ENCODE measurements around the gene FRMD4A.
"Not testable (repeated sequence)": the region's sequence is repeated elsewhere in the genome, so short reads cannot be mapped to it uniquely, and the experiment has no call there.

Gene FRMD4A

DNA sequence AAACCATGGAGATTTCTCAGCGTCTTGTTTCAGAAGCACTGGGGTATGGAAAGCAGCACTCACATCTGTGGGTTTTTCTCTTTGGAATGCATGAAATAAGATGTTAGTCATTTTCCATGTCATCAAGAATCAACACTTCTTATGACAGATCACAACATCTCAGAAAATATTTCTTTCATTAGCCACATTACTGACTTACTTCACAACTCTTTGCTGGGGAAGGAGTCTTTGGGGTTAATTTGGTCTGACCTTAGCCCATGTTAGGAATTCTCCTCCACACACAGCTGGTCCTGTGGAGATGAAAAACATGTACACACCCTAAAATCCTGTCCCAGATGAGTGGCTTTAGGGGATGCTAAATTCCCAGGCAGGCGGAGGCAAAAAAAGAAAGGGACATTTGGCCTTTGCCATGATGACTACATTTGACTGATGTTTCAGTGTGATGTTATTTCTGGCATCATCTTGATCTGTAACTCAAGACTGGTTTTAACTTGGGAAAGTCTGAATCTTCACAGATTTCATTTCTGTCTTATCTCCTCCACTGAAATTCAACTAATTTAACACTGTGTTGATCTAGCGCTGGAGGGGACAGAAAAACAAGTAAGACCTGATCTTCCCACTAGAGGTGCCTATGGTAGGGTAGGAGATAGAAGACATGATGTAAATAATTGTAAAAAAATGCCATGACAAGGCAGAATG is 380.7 kb downstream of the FRMD4A start:
- peak; percentile 80 for DNase-seq (ENCODE audit: low spot score)

- no peak for DNase-seq (ENCODE audit: low spot score)
These were observed 384.6 kb downstream of the FRMD4A start for GRCh38 chr10:13946209-13946460.

DNA sequence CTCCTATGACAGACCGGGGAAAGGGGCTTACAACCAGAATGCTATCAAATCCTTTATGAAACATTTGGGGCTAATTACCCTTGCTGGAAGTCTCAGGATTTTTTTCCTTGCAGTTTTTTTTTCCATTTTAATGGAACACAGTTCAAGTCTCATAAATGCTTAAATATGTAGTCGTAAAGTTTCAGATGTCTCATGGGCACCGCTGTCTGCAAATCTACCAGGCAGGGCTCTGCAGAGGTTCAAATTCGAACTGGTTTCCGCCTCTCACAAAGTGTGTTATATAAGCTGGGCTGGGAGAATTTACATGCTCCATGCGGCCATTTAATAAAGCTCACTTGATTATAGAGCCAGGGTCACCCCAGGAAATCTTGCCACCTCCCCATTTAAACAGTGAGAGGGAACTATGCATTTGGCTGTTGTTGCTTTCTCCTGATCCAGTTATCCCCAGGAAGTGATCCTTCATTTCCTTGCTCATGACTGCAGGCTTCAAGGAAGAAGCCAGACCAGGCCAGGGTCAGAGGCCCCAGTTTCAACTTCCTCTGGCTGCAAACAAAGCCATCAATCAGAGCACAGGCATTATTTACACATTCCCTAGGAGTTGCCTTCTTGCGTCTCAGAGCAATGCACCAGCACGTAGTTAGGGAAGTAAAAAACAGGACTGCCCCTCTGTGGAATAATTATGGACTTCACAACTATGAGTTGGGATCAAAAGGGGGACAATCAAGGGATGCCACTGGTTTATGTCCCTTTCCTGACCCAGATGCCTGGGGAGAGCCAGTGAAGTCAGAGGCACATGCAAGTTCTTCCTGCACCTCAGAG is 385.1 kb downstream of the FRMD4A start:
- DNase-seq (ENCODE audit: low spot score): no peak

GRCh38 chr10:13944823-13945222 is 385.9 kb downstream of the FRMD4A start:
- no peak for DNase-seq (ENCODE audit: low spot score)

- DNase-seq (ENCODE audit: low spot score): no peak
These were observed 386.9 kb downstream of the FRMD4A start for GRCh38 chr10:13943735-13944398.

DNA sequence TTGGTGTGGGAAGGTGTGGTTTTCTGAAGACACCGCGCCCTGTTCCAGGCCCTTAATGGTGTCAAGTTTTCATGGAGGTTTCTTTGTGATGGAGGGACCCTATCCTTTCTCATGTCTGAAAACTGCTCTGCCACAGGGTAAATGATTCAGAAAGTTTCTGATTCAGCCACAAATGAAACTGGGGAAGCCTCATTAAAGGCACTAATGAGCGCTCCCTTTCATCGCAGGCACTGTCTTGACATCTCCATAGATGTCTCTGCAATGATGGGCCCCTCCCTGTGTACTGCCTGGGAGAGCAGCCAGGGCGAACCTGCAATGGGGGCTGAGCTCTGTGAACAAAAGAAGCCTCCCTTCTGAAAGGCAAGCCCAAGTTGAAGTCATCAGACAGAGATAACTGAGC is 388.7 kb downstream of the FRMD4A start:
- no peak for DNase-seq (ENCODE audit: low spot score)

DNA sequence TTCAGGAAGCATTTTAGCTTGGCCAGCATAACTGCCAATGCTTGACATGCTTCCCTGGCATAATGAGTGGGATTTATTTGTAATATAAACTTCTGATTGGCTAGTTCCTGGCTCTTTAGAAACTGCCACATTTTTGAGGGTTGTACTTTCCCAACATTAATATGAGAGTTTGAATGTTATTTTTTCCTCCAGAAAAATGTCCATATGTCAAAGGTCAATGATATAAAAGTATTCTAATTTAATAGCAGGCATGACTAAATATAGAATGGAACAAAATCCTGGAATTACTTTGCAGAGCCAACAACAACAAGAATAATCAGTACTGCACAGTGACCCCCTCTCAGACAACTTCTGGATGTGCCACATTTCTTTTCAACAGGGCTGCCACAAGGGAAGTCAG is 391.3 kb downstream of the FRMD4A start:
- DNase-seq (ENCODE audit: low spot score): peak; percentile 51

GRCh38 chr10:13938950-13939349 is 391.8 kb downstream of the FRMD4A start:
- peak; percentile 28 for DNase-seq (ENCODE audit: low spot score)

DNA sequence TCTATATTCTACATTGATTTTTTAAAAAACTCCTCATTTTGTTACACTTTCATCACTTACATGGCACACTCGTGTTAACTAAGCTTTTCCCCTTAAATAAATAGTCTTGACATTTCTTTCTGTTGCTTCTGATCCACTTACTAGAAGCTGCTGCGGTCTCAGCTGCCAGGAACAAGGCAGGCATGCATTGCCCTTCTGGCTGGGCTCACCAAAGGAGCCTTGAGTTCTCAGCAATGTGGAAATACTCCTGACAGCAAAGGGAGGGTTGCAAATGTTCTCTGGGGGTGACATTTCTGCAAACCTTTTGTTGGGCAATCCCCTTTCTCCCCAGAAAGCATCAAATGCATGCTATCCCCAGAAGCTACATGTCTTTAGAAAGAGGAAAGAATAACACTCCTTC is 393.9 kb downstream of the FRMD4A start:
- no peak for DNase-seq (ENCODE audit: low spot score)

- no peak for DNase-seq (ENCODE audit: low spot score)
These were observed 400.6 kb downstream of the FRMD4A start for GRCh38 chr10:13930120-13930519.

DNA sequence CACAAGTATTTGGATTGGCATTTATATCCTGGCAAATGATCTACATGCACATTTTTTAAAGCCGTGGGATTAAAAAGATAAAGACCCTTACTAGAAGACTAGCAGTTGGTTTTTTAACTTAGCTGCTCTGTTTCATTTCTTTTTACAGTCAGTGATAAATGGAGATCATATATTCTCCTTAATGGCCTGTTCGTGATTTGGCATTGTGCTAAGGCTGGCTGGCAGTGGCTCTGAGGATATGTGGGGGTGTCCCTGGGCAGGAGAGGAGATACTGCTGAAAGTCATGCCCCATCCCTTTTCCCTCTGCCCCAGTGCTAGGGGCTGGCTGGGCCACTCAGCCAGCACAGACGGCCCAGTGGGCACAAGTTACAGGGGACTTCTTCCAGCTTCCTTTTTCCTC is 402.3 kb downstream of the FRMD4A start:
- DNase-seq (ENCODE audit: low spot score): peak; percentile 42

DNA sequence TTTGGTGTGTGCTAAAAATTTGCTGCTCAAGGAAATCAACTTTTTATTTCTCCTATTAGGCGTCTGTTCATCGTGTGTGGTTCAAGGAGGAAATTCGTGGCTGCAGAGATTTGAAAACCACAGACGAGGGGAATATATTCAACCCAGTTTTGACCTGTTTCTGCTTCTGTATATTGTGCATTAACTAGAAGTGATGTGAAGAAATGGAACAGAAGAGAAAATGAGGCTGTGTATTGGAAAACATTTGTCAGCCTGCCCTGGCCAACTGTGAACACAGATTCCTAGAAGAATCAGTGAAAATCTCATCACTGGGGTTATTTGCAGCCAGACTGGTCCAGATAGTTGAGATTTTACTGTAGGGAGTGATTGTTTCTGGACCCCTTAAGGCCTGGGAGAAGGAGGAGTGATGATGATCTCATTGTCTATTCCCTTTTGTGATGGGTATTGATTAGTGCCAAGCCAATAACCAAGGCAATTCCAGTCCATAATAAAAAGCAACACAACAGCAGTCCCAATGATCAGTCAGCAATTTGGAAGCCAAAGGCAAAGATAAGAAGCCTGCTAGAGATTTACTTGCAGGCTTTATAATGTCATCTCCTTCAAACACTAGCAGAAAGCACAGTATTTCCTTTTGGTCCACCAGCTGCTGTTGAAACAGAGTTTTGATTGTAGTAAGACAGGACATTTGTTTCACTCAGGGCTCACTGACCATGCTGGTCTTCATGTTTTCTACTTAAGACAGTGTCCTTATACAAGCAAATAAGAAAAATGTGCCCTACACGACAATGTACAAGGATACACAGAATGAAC is 404.5 kb downstream of the FRMD4A start:
- no peak for DNase-seq (ENCODE audit: low spot score)

- peak; percentile 81 for DNase-seq (ENCODE audit: low spot score)
These were observed 406.5 kb downstream of the FRMD4A start for GRCh38 chr10:13924040-13924725.

DNA sequence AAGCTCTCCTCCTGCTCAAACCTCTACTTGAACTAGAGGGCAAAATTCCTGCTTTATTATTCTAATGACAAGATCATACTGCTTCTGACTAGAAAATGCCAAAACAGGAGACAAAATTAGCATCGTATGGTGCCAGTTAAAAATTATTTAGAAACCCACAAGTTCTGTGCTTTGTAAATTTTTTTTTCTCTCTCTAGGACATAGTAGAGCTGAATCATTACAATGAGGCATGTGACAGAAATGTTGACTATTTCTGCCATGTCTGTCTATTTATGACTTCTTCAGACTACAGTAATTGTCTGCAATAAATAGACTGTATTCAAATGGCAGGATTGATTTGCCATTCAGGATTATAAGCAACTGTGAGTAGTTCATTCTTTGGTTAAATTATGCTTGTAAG is 408.1 kb downstream of the FRMD4A start:
- DNase-seq (ENCODE audit: low spot score): peak; percentile 36

DNA sequence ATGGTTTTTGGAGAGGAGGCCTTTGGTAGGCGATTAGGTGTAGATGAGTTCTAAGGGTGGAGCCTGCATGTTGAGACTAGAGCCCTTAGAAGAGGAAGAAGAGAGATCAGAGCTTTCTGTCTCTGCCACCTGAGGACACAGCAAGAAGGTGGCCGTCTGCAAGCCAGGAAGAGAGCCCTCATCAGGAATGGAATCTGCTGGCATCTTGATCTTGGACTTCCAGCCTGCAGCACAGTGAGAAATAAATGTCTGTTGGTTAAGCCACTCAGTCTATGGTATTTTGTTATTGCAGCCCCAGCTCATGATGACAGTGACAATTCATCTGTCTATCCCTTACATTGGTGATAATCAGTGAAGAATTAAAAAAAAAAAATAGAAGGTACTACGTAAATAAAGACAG is 408.8 kb downstream of the FRMD4A start:
- no peak for DNase-seq (ENCODE audit: low spot score)

DNA sequence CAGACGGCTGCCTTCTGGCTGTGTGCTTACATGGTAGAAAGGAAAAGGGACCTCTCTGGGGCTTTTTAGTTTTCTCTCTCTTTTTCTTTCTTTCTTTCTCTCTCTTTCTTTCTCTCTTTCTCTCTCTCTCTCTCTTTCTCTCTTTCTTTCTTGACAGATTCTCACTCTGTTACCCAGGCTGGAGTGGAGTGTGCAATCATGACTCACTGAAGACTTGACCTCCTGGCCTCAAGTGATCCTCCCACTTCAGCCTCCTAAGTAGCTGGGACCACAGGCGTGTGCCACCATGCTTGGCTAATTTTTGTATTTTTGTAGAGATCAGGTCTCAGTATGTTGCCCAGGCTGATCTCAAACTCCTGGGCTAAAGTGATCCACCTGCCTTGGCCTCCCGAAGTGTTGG is 409.6 kb downstream of the FRMD4A start:
- not testable (repeated sequence) for DNase-seq (ENCODE audit: low spot score)

- DNase-seq (ENCODE audit: low spot score): no peak
These were observed 410.3 kb downstream of the FRMD4A start for GRCh38 chr10:13920465-13920864.

- DNase-seq (ENCODE audit: low spot score): peak; percentile 31
These were observed 410.7 kb downstream of the FRMD4A start for GRCh38 chr10:13920031-13920430.

DNA sequence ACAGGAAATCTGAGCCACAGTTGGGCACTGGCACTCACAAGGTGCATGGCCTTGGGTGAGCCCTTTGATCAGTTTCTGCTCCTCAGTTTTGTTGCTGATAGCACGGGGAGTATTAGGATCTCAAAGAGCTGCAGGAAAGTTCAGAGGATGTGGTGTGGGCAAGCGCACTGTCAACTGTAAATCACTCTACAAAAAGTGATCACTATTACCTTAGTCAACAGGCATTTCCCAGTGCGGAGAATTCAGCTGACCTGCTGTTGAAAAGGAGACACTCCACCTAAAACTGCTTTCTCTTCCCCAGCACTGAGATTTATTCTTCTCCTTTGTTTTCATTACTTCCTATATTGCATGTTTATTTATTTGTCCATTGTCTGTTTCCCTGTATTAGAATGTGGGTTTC is 412.9 kb downstream of the FRMD4A start:
- no peak for DNase-seq (ENCODE audit: low spot score)

GRCh38 chr10:13916384-13916947 is 414.3 kb downstream of the FRMD4A start:
- DNase-seq (ENCODE audit: low spot score): no peak

DNA sequence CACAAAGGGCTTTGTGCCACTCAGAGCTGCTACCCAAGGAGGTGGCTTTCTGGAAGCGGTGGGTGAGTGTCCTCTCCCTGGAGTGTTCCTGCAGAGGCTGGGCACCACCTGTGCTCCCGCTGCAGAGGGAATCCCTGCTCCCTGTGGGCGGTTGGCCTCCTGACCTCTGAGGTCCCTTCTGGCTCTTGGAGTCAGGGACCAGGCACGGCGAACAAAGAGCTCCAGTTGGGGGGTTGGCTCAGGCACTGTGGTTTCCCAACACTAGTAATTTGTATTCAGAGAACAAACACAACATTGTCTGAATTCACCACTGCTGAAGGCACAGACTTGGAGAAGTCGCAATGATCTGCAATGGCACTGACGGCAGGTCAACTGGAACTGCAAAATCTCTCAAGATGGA is 415.0 kb downstream of the FRMD4A start:
- no peak for DNase-seq (ENCODE audit: low spot score)

- no peak for DNase-seq (ENCODE audit: low spot score)
These were observed 416.8 kb downstream of the FRMD4A start for GRCh38 chr10:13913897-13914296.
